Neutrophil (primary cell): ENCODE data around the gene STS.
"Not testable (repeated sequence)": the region's sequence is repeated elsewhere in the genome, so short reads cannot be mapped to it uniquely, and the experiment has no call there.

Experiments
- H3K27ac ChIP-seq: fragments of 200-600 bp; sonication (generic); 2 replicates; pipeline ENCODE4 v1.5.1; 2016; ENCODE audit warnings: mild to moderate bottlenecking, moderate library complexity
- H3K27me3 ChIP-seq: fragments of 200-600 bp; sonication (generic); 2 replicates; pipeline ENCODE4 v1.6.0; 2016; ENCODE audit warnings: mild to moderate bottlenecking
- H3K36me3 ChIP-seq: fragments of 200-600 bp; sonication (generic); 2 replicates; pipeline ENCODE4 v1.5.1; 2017
- H3K4me1 ChIP-seq, 2 experiments: fragments of 200-600 bp in 1 of 2; sonication (generic) in 1 of 2; 1 replicate in 1 of 2; 2 replicates in 1 of 2; pipeline versions ENCODE4 v1.5.1 to v1.6.1; 2013 to 2016; ENCODE audit warnings: low read depth in 1 of 2, low read length in 1 of 2, mild to moderate bottlenecking in 1 of 2, moderate library complexity in 1 of 2; ENCODE audit not compliant: control insufficient read depth in 1 of 2, insufficient read depth in 1 of 2
- H3K4me3 ChIP-seq, 2 experiments: fragments of 200-600 bp in 1 of 2; sonication (generic) in 1 of 2; 1 replicate in 1 of 2; 2 replicates in 1 of 2; pipeline ENCODE4 v1.5.1; 2013 to 2016; ENCODE audit warnings: low read depth in 1 of 2, low read length in 1 of 2, mild to moderate bottlenecking in 1 of 2, moderate library complexity in 1 of 2
- H3K9me3 ChIP-seq: fragments of 200-600 bp; sonication (generic); 2 replicates; pipeline ENCODE4 v1.5.1; 2016
- CTCF ChIP-seq: fragments of 200-600 bp; sonication (generic); IDR thresholded peaks from 2 replicates; pipeline ENCODE4 v1.5.1; 2016; ENCODE audit warnings: antibody characterized with exemption

STS gene

GRCh38 chrX:7164174-7164573 lies 16.7 kb downstream of the STS start:
- no peaks in the 10 kb centered on the region for H3K4me1 ChIP-seq
- no peak overlapping the region for H3K4me3 ChIP-seq
- H3K27me3 ChIP-seq: no peaks in the 10 kb centered on the region
- TF ChIP-seq CTCF: no peak
- no peak overlapping the region for H3K27ac ChIP-seq
- H3K9me3 ChIP-seq: no peaks in the 10 kb centered on the region
- no peaks in the 10 kb centered on the region for H3K36me3 ChIP-seq

- TF ChIP-seq CTCF: no peak
- Histone ChIP-seq H3K36me3 (no peaks in the 10 kb centered on the region), H3K4me3 (no peak overlapping the region), H3K27ac (no peak overlapping the region), H3K4me1 (no peaks in the 10 kb centered on the region), H3K9me3 (no peaks in the 10 kb centered on the region), H3K27me3 (no peaks in the 10 kb centered on the region)
Observed at GRCh38 chrX:7168371-7168770, 20.9 kb downstream of the STS start.

- no peak overlapping the region for H3K4me3 ChIP-seq
- H3K9me3 ChIP-seq: no peaks in the 10 kb centered on the region
- no peak for TF ChIP-seq CTCF
- H3K27ac ChIP-seq: no peak overlapping the region
- H3K27me3 ChIP-seq: no peaks in the 10 kb centered on the region
- H3K4me1 ChIP-seq: no peaks in the 10 kb centered on the region
- H3K36me3 ChIP-seq: no peaks in the 10 kb centered on the region
Observed at GRCh38 chrX:7169627-7170026, 22.1 kb downstream of the STS start.

- Histone ChIP-seq H3K9me3 (no peaks in the 10 kb centered on the region), H3K27me3 (no peaks in the 10 kb centered on the region), H3K36me3 (no peaks in the 10 kb centered on the region), H3K4me3 (no peak overlapping the region), H3K27ac (no peak overlapping the region), H3K4me1 (no peaks in the 10 kb centered on the region)
- no peak for TF ChIP-seq CTCF
Observed at GRCh38 chrX:7170898-7171297, 23.4 kb downstream of the STS start.

- not testable (repeated sequence) for H3K36me3 ChIP-seq, H3K27ac ChIP-seq, H3K9me3 ChIP-seq, H3K4me3 ChIP-seq, H3K4me1 ChIP-seq, H3K27me3 ChIP-seq
Observed at GRCh38 chrX:7178859-7179258, 31.3 kb downstream of the STS start.

GRCh38 chrX:7179446-7179845 lies 31.9 kb downstream of the STS start:
- H3K4me1 ChIP-seq: no peaks in the 10 kb centered on the region
- no peak overlapping the region for H3K27ac ChIP-seq
- H3K27me3 ChIP-seq: no peaks in the 10 kb centered on the region
- H3K36me3 ChIP-seq: no peaks in the 10 kb centered on the region
- TF ChIP-seq CTCF: no peak
- H3K9me3 ChIP-seq: no peaks in the 10 kb centered on the region
- H3K4me3 ChIP-seq: no peak overlapping the region
